Measurements from ENCODE around the gene BZW1.
"Not testable (repeated sequence)": the region's sequence is repeated elsewhere in the genome, so short reads cannot be mapped to it uniquely, and the experiment has no call there.

The BZW1 gene

GRCh38 chr2:200791905-200792304 is 19.8 kb upstream of the BZW1 start:
- no peak for DNase-seq (ENCODE audit: low read depth)

- DNase-seq (ENCODE audit: low read depth), result no peak
Observed at GRCh38 chr2:200794143-200794542, 17.6 kb upstream of the BZW1 start.

- DNase-seq (ENCODE audit: low read depth), result no peak
Observed at GRCh38 chr2:200795028-200795440, 16.7 kb upstream of the BZW1 start.

- no peak for DNase-seq (ENCODE audit: low read depth)
Observed at GRCh38 chr2:200796561-200796960, 15.1 kb upstream of the BZW1 start.

GRCh38 chr2:200797242-200797770 is 14.4 kb upstream of the BZW1 start:
- DNase-seq (ENCODE audit: low read depth), result no peak

- no peak for DNase-seq (ENCODE audit: low read depth)
Observed at GRCh38 chr2:200798514-200798913, 13.2 kb upstream of the BZW1 start.

- no peak for DNase-seq (ENCODE audit: low read depth)
Observed at GRCh38 chr2:200800458-200800857, 11.3 kb upstream of the BZW1 start.

GRCh38 chr2:200801431-200801830 is 10.3 kb upstream of the BZW1 start:
- DNase-seq (ENCODE audit: low read depth), result not testable (repeated sequence)

GRCh38 chr2:200809506-200810251 is 2.0 kb upstream of the BZW1 start:
- no peak for DNase-seq (ENCODE audit: low read depth)

GRCh38 chr2:200810252-200810997 is 1.3 kb upstream of the BZW1 start:
- DNase-seq (ENCODE audit: low read depth), result peak; percentile 62

- no peak for DNase-seq (ENCODE audit: low read depth)
Observed at GRCh38 chr2:200810998-200811332, 745 bp upstream of the BZW1 start.

- DNase-seq (ENCODE audit: low read depth), result no peak
Observed at GRCh38 chr2:200812122-200813022, 662 bp downstream of the BZW1 start.

- no peak for DNase-seq (ENCODE audit: low read depth)
Observed at GRCh38 chr2:200814276-200814815, 2.6 kb downstream of the BZW1 start.

- DNase-seq (ENCODE audit: low read depth), result no peak
Observed at GRCh38 chr2:200814917-200815316, 3.2 kb downstream of the BZW1 start.

GRCh38 chr2:200818732-200819131 is 7.0 kb downstream of the BZW1 start:
- not testable (repeated sequence) for DNase-seq (ENCODE audit: low read depth)

- no peak for DNase-seq (ENCODE audit: low read depth)
Observed at GRCh38 chr2:200820573-200821234, 9.0 kb downstream of the BZW1 start.

GRCh38 chr2:200821686-200822245 is 10.1 kb downstream of the BZW1 start:
- DNase-seq (ENCODE audit: low read depth), result no peak

GRCh38 chr2:200828104-200828503 is 16.4 kb downstream of the BZW1 start:
- no peak for DNase-seq (ENCODE audit: low read depth)

- DNase-seq (ENCODE audit: low read depth), result no peak
Observed at GRCh38 chr2:200828572-200829257, 17.0 kb downstream of the BZW1 start.

GRCh38 chr2:200829258-200829655 is 17.5 kb downstream of the BZW1 start:
- no peak for DNase-seq (ENCODE audit: low read depth)

GRCh38 chr2:200834701-200835100 is 23.0 kb downstream of the BZW1 start:
- DNase-seq (ENCODE audit: low read depth), result no peak
